Vagina (tissue), 2 donors: ENCODE measurements around the gene SUPT20HL2. TPM values are rescaled to one million over a fixed set of nuclear protein-coding genes. Genes with fewer than 3 reads are reported as not detected.

Experiments
- DNase-seq, 2 donors: peaks; one replicate each; pipeline ENCODE4 v3.0.0-alpha.2; 2017; ENCODE audit errors: extremely low spot score in 2 of 2
- H3K27ac ChIP-seq: fragments of 200-600 bp; sonication (generic); one replicate; pipeline ENCODE4 v1.5.1; 2019
- H3K27me3 ChIP-seq: fragments of 200-600 bp; sonication (generic); one replicate; pipeline ENCODE4 v1.5.1; 2019
- H3K36me3 ChIP-seq, 2 donors: fragments of 200-600 bp; sonication (generic); one replicate each; pipeline ENCODE4 v1.5.1; 2017 to 2019
- H3K4me1 ChIP-seq: fragments of 200-600 bp; sonication (generic); one replicate; pipeline ENCODE4 v1.5.1; 2019
- H3K4me3 ChIP-seq, 2 donors: fragments of 200-600 bp; sonication (generic); 1 replicate in 1 of 2; 2 replicates in 1 of 2; pipeline ENCODE4 v1.5.1; 2016 to 2019
- H3K9me3 ChIP-seq: fragments of 200-600 bp; sonication (generic); one replicate; pipeline ENCODE4 v1.5.1; 2019
- POLR2A ChIP-seq, 2 donors: fragments of 450-650 bp; IDR thresholded peaks; one replicate each; pipeline ENCODE4 v1.6.1; 2017; ENCODE audit warnings: antibody characterized with exemption in 2 of 2, mild to moderate bottlenecking in 2 of 2, moderate library complexity in 2 of 2
- POLR2AphosphoS5 ChIP-seq, 2 donors: sonication (generic); formaldehyde crosslinking; IDR thresholded peaks; one replicate each; pipeline ENCODE4 v1.9.0; 2017; ENCODE audit warnings: antibody characterized with exemption in 2 of 2, mild to moderate bottlenecking in 2 of 2, low read depth in 1 of 2; ENCODE audit not compliant: insufficient read depth in 1 of 2
- intact Hi-C: fragments of 100-400 bp; cut with DNase I; formaldehyde crosslinking; loops from one replicate; pipeline ENCODE4 v1.15.1; 2023
- total RNA-seq: library from RNA; depleted of rRNA; stranded (reverse); fragments of >200 nt; gene quantifications from one replicate; pipeline ENCODE4 v1.2.3, GENCODE V29; 2016
- TF ChIP-seq, protein P1 (sequence below), 3 experiments: fragments of 450-650 bp in 2 of 3; fragments of 200-600 bp in 1 of 3; sonication (generic) in 1 of 3; IDR thresholded peaks; one replicate each; pipeline ENCODE4 v1.5.1; 2017 to 2019; ENCODE audit warnings: antibody characterized with exemption in 3 of 3, mild to moderate bottlenecking in 2 of 3, moderate library complexity in 2 of 3

Gene SUPT20HL2
- total RNA-seq, 1 donor from 2014 or later: not detected

DNA sequence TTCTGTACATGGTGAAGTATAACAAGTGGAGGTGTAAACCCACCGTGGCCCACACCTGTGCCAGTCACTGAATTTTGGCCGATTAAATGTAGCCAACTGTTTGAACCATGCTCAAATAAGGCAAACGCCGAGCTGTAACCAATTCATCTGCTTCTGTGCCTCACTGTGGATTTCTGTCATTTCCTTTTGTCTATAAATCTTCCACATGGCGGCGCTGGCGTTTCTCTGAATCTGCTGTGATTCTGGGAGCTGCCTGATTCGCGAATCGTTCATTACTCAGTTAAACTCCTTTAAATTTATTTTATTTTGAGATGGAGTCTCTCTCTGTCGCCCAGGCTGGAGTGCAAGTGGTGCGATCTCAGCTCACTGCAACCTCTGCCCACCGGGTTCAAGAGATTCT is 19.2 kb downstream of the SUPT20HL2 start:
- no peak for TF ChIP-seq POLR2A (IDR thresholded peaks at IDR 0.05)
- TF ChIP-seq, protein P1, sequence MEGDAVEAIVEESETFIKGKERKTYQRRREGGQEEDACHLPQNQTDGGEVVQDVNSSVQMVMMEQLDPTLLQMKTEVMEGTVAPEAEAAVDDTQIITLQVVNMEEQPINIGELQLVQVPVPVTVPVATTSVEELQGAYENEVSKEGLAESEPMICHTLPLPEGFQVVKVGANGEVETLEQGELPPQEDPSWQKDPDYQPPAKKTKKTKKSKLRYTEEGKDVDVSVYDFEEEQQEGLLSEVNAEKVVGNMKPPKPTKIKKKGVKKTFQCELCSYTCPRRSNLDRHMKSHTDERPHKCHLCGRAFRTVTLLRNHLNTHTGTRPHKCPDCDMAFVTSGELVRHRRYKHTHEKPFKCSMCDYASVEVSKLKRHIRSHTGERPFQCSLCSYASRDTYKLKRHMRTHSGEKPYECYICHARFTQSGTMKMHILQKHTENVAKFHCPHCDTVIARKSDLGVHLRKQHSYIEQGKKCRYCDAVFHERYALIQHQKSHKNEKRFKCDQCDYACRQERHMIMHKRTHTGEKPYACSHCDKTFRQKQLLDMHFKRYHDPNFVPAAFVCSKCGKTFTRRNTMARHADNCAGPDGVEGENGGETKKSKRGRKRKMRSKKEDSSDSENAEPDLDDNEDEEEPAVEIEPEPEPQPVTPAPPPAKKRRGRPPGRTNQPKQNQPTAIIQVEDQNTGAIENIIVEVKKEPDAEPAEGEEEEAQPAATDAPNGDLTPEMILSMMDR (IDR thresholded peaks at IDR 0.05): no peak
- TF ChIP-seq POLR2AphosphoS5 (IDR thresholded peaks at IDR 0.05; ENCODE audit: insufficient read depth in 1 of 2, low read depth in 1 of 2): no peak
- H3K27ac ChIP-seq: no peak overlapping the region
- H3K9me3 ChIP-seq: no peaks in the 10 kb centered on the region
- H3K27me3 ChIP-seq: no peaks in the 10 kb centered on the region
- intact Hi-C loops: no loop called here
- no peaks in the 10 kb centered on the region for H3K4me1 ChIP-seq
- DNase-seq: no peak
- no peaks in the 10 kb centered on the region for H3K36me3 ChIP-seq
- no peak overlapping the region for H3K4me3 ChIP-seq

DNA sequence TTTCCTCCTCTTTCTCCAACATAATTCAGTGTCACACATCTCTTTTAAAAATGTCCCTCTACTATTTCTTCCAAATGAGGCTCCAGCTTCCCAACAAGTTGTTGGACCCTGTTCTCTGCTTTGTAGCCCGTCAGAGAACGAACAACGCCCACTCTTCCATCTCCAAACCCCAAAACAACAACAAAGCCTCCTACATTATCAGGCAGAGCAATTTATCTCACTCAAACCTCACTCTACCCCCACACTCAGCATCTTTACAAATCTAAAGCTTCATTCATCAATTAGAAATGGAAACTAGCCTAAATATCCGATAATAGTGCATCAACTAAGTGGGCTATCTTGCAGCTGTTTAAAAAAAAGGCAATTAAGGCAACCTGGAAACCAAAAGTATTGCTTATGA is 20.5 kb downstream of the SUPT20HL2 start:
- DNase-seq: no peak
- H3K27ac ChIP-seq: no peak overlapping the region
- H3K4me1 ChIP-seq: no peaks in the 10 kb centered on the region

DNA sequence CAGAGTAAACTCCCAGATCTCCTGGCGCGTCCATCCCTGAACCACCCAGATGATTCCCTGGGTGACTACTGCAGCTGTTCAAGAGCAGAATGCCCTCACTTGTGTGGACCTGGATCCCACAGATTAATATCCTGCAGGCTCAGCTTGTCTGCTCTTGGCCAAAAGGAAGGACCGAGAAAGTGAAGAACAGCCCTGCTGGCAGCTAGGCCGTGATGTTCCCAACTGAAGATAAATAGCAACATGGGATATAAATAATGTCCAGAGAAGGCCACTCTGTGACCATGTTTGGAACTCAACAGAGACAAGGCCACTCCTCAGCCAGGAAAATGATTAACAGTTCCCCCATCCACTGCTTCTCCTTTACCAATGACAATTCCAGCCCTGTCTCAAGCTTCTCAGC is 21.5 kb downstream of the SUPT20HL2 start:
- H3K27ac ChIP-seq: no peak overlapping the region
- H3K4me1 ChIP-seq: no peaks in the 10 kb centered on the region
- DNase-seq: no peak
- no peaks in the 10 kb centered on the region for H3K36me3 ChIP-seq
- intact Hi-C loops: no loop called here
- no peak overlapping the region for H3K4me3 ChIP-seq
- H3K9me3 ChIP-seq: no peaks in the 10 kb centered on the region
- TF ChIP-seq, protein P1 (IDR thresholded peaks at IDR 0.05): no peak
- TF ChIP-seq POLR2A (IDR thresholded peaks at IDR 0.05) (no peak), POLR2AphosphoS5 (IDR thresholded peaks at IDR 0.05; ENCODE audit: insufficient read depth in 1 of 2, low read depth in 1 of 2) (no peak)
- no peaks in the 10 kb centered on the region for H3K27me3 ChIP-seq

More for the DNA sequence above, 20.5 kb downstream of the SUPT20HL2 start:
- intact Hi-C loops: no loop called here
- Histone ChIP-seq H3K27me3 (no peaks in the 10 kb centered on the region), H3K9me3 (no peaks in the 10 kb centered on the region), H3K4me3 (no peak overlapping the region), H3K36me3 (no peaks in the 10 kb centered on the region)
- TF ChIP-seq POLR2AphosphoS5 (IDR thresholded peaks at IDR 0.05; ENCODE audit: insufficient read depth in 1 of 2, low read depth in 1 of 2) (no peak), POLR2A (IDR thresholded peaks at IDR 0.05) (no peak)
- TF ChIP-seq, protein P1 (IDR thresholded peaks at IDR 0.05): no peak

DNA sequence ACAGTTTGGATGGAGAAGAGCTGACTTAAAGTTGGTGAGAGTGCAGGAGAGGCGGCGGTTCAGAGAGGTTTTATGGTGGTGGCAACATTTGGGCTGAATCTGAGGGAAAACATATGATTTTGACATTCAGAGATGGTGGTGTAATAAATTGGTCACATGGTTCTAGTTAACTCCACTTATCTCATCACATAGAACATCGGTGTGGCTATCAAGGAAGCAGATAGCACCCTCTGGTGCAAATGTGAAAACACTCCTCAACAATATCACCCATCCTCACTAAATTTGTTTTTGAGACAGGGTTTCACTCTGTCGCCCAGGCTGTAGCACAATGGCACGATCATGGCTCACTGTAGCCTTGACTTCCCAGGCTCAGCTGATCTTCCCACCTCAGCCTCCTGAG is 28.8 kb downstream of the SUPT20HL2 start:
- Histone ChIP-seq H3K27me3 (no peaks in the 10 kb centered on the region), H3K27ac (no peak overlapping the region), H3K9me3 (no peaks in the 10 kb centered on the region), H3K4me3 (no peak overlapping the region), H3K4me1 (no peaks in the 10 kb centered on the region), H3K36me3 (no peaks in the 10 kb centered on the region)
- DNase-seq: no peak
- TF ChIP-seq, protein P1 (IDR thresholded peaks at IDR 0.05): no peak
- TF ChIP-seq POLR2AphosphoS5 (IDR thresholded peaks at IDR 0.05; ENCODE audit: insufficient read depth in 1 of 2, low read depth in 1 of 2) (no peak), POLR2A (IDR thresholded peaks at IDR 0.05) (no peak)
- intact Hi-C loops: no loop called here

DNA sequence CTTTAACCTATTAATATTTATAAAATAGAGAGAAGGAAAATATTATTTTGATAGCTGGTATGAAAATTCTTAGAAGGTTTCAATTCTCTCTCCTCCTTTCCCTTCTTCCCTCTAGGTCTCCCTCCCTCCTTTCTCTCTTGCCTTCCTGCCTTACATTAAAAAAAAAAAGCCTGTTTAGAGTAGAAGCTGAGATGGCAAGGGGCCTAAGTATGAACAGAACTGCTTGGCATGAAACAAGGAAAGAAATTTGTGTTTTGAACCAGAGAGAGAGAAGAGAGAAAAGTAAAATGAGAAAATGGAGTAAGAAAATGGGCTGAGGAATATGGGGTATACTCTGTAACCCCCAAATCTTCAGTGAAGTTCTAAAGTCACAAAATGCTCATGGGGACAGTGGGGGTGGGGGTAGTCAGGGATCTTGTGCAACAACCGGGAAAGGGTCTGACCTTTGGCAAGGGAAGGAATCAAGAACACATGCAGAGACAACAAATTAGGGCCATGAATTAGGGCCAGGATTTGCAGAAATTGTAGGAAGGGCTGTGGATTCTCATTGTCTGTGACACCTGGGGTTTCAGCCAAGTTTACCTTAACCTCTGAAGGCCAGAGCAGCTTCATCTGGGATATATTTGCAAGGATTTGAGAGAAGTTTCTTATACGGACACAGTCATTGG is 30.6 kb downstream of the SUPT20HL2 start:
- Histone ChIP-seq H3K4me3 (no peak overlapping the region), H3K9me3 (no peaks in the 10 kb centered on the region), H3K27me3 (no peaks in the 10 kb centered on the region), H3K4me1 (no peaks in the 10 kb centered on the region), H3K36me3 (no peaks in the 10 kb centered on the region), H3K27ac (no peak overlapping the region)
- no peak for DNase-seq
- no peak for TF ChIP-seq POLR2A (IDR thresholded peaks at IDR 0.05)
- no peak for TF ChIP-seq POLR2AphosphoS5 (IDR thresholded peaks at IDR 0.05; ENCODE audit: insufficient read depth in 1 of 2, low read depth in 1 of 2)
- TF ChIP-seq, protein P1 (IDR thresholded peaks at IDR 0.05): no peak
- intact Hi-C loops: no loop called here
